Measurements from ENCODE around the gene KAT6B.
"Not testable (repeated sequence)": the region's sequence is repeated elsewhere in the genome, so short reads cannot be mapped to it uniquely, and the experiment has no call there.

The KAT6B gene

DNA sequence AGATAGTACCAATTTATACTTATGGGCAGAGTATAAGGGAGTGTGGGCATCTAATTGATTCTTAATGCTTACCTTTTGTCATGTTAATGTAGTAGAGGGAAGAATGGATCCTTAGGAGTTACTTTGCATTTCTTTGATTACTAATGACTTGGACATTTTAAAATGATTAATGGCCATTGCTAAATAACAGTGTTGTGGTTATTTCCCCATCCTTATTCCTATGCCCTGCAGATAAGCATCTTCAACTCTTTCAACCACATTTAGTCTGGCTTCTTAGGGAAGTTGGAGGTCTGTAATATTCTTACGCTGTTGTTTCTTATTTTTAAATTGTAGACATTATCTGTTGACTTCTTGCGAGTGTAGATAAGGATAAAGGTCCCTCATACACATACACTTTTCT, 37.2 kb downstream of the KAT6B start:
- DNase-seq, result no peak

DNA sequence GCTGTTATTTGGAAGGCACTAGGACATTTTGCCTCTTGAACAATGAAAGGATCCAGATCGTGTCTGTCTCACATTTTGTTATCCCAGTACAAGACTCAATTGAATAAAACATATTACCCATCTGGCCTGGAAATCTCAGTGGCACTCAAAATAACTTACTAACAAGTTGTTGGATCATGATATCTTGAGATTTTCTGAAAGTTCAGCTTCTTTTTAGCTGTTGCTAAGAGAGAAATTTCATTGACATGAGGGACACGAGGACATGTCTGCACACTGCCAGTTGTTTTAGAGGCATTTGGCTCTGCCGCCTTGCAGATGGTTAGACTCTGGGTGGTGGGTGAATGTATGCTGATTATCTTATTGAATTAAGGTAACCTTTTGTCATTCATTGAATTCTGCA, 41.0 kb downstream of the KAT6B start:
- DNase-seq, result no peak

DNA sequence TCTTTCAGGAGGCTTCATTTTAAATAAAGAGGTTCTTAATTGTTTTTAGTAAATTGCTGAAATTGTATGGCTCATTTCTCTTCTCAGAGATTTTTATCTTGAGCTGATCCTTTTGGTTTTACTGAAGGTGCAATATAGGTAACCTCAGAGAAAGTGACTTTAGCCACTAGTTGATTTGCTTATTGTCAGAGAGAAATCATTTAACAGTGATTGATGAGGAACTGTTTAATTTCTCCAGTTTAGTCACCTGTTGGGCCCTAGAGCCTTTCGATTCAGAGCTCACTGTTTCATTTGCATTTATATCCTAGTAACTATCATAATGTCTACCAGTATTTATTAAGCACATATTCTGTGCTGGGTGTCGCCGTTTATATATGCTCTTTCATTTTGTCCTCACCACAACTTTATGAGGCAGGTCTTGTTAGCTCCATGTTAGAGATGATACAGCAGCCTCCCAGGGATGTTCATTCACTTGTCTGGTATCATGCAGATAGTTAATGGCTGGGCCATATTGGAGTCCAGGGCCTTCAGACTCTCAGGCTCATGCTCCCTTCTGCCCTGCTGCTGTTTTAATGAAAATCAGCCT, 42.1 kb downstream of the KAT6B start:
- no peak for DNase-seq

DNA sequence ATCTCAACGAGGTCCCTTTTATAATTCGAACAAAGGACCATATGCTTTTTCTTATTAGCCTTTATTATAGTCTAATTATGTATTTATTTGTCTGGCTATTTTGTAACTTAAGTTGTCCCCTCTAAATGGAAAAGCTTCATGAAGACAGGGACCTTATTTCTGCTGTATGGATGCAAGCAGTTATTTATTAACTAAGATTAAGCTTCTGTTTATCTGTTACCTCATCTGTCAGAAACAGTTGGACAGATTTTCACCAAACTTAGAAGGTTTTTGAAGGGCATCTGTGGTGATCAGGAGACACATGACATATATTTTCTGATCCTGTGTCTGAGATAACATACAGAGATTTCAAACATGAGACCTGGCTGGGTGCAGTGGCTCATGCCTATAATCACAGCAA, 43.2 kb downstream of the KAT6B start:
- DNase-seq, result no peak

DNA sequence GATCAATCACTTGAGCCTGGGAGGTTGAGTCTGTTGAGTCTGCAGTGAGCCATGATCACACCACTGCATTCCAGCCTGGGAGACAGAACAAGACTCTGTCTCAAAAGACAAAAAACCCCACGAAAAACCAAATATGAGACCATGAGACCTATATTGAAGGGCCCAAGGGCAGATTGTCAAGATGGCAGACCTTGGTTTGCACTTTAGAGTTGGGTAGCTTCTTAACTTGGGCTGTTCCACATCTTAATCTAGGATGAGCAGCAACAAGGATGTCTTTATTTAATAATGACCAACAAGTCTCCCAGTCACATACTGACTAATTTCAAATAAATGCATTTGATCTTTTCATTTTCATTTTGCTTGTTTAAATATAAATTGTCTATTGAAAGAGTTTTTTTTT, 43.8 kb downstream of the KAT6B start:
- no peak for DNase-seq

DNA sequence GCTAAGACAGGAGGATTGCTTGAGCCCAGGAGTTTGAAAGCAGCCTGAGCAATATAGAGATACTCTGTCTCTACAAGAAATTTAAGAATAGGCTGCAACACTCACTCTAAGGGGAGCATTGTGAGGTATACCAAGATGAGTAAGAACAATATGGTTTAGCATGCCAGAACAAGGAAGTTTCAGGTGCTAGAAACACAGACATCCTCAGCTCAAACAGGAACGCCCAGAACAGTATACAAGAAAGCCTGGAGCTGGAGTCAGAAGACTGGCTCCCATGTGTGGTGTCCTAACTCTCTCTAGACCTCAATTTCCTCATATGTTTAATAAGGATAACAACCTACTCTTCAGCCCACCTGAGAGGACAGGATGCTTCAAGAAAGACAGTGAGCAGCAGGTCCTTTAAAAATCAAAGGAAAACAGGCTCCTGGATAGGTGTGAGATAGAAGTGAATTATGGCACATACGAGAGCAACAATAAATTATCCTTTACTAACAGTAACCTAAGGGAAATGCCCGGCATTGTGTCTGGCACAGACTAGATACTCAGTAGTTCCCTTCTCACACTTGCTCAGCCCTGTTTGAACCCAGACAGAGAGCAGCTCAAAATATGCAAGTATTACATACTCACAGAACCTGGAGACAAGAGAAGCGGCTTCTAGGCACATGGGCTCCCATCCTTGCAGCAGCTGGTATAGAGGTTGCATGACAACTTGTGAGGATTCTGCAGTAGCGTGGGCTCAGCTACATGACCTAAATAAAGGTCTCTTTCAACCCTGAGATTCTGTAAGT, 45.4 kb downstream of the KAT6B start:
- DNase-seq, result no peak

DNA sequence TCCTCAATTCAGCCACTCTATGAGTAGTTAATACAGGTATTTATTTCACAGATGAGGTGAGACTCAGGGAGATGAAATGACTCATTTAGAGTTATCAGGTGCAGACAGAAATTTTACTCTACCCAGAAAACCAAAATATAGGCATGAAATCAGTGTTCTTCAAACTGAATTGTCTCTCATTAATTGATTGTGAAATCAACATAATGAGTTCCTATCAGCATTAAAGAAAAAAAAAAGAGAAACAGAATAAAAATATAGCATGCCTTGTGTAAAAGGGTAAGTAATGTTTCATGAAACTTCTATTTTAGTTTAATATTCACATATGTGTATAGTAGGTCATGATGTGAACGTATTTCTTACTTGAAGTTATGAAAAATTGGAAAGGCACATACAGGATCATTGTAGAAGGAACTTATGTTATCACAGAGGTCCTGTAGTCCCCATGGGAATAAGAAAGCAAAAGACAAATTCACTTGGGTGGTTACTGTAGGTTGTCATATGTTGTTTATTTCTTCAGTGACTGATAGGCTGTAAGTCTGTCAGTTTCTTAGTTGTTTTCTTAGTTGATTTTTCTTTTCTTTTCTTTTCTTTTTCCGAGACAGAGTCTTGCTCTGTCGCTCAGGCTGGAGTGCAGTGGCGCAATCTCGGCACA, 47.5 kb downstream of the KAT6B start:
- DNase-seq, result no peak

DNA sequence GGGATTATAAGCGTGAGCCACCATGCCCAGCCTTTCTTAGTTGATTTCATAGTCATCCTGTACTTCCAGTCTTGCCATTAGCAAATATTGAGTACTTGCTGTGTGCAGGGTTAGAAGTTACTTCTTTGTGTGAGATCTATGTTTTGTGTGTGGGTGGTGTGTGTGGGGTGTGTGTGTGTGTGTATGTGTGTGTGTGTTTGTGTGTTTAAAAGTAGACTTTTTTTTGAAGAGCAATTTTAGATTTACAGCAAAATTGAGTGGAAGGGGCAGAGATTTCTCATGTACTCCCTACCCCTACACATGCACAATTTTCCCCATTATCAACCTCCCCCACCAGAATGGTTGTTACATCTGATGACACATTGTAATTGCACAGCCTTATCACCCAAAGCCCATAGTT, 48.2 kb downstream of the KAT6B start:
- DNase-seq, result no peak

DNA sequence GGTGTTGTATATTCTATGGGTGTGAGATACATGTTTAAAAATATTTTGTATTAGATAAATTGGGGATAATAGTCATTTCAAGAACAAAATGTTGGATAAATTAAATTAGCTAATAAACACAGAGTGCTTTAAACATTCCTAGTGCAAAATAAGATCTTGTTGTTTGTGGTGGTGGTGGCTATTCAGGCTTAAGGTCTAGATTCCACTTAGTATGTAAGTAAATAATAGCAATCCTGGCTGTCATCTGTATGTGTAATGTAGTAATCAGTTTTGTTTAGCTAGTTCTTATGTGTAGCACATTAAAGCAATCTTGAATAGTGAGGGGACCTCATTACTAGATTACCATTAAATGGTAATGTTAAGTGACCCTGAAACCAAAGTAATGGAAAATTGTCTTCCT, 48.7 kb downstream of the KAT6B start:
- DNase-seq, result no peak

DNA sequence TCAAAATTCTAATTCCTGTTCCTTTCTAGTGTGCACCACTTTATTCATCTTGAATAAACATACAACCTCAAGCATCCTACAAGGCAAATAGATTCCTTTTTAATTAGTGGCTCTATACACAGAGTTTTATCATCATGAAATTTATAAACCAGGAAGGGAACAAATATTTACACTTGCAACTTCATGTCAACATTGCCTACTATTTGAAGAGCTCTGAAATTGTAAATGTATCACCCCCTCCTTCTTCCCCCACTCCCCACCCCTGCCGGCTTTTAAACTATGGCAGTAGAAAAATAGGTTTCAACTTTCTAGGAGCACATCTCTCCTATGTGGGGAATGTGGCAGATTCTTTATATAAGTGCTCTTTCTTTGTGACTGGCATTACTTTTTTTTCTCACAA, 49.6 kb downstream of the KAT6B start:
- no peak for DNase-seq

DNA sequence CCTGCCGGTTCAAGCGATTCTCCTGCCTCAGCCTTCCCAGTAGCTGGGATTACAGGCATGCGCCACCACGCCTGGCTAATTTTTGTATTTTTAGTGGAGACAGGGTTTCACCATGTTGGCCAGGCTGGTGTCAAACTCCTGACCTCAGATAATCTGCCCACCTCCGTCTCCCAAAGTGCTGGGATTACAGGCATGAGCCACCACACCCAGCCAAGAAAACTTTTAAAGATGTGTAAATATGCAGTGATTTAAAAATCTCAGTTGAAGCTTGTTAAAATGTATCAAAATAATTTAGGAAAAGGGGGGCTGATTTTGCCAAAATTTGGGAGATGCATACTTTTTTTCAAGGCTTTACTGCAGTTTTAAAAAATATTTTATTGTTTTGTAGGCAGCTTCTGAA, 50.7 kb downstream of the KAT6B start:
- DNase-seq, result not testable (repeated sequence)

DNA sequence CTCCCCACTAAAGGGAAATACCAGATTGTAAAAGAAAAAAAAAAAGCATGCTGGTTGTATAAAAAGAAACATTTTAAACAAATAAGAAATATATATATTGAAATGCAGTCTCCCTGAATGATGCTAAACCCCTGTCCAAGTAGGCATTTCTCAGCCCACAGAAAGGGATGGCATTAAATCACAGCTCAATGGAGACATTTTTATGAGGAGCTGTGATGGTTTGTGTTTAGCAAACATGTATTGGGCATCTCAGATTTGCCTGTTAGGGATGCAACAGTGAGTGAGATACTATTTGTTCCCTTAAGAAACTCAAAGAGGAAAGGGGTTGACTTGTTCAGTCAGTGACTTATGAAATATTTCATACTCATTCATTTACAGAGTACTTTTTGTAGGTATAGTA, 51.5 kb downstream of the KAT6B start:
- DNase-seq, result no peak

DNA sequence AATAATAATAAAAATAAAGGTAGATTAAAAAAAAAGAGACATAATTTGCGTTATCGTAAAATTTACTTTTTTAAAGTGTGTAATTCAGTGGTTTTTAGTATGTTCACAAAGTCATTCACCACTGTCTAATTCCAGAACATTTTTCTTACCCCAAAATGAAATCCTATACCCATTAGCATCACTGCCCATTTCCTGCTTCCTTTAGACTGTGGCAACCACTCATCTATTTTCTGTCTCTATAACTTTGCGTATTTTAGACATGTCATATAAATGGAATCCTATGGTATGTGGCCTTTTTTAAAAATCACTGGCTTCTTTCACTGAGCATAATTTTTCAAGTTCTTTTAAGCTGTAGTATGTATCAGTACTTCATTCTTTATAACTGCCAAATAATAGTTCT, 53.6 kb downstream of the KAT6B start:
- no peak for DNase-seq

DNA sequence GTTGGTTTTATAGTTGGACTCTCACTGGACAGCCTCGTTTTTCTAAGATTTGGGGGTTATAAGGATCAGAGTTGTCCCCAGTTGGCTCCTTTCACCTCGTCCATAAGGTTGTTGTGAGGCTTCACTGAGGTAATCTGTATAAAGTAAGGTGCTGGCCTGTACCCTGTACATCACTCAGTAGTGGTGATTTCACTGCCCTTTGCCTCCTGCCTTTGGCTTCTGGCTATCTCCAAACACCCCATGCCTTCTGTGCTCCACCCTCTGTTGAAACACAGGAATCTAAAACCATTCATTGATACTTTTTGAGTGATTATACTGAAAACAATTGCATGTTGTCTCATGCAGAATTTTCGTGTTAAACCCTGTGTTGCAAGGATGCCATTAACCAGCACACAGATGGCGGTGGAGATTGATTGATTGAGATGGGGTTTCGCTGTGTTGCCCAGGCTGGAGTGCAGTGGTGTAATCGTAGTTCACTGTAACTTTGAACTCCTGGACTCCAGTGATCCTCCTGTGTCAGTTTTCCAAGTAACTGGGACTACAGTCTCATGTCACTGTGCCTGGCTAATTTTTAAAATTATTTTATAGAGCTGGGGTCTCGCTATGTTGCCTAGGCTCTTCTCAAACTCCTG, 55.0 kb downstream of the KAT6B start:
- DNase-seq, result no peak

DNA sequence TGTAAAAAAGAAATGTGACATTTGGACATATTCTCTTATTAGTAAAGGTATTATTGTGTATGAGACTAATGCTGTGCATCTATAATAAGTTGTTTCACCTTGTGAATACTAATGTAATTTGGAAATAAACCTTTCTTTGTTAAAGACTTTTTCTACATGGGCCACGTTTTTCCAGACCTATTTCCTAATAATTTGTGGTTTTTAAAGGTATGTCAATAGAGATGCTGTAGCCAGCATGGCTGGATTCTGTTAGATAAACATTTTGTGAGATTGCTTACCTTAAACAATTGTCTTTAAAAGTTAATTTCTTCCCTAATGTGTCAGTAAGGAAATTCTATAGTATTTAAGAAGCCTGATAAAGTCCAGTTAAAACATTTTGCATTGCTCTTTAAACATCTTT, 56.0 kb downstream of the KAT6B start:
- DNase-seq, result no peak

DNA sequence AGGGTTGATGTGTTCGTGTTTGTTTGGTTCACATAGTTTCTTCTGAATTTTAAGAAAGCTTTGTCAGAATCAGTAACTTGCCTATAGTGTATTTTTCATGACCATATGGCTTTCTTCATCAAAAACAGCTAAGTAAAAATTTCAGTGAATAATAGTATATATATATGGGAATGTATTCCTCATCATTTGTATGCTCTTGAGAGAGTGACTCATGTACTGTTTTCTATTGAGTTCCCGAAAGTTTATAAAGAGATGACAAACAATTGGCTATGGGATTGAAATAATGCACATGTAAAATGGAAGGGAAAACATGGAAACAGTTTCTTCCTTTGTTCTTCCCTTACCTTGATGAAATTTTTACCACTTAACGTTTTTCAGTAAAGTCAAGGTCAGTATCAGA, 56.4 kb downstream of the KAT6B start:
- DNase-seq, result no peak

DNA sequence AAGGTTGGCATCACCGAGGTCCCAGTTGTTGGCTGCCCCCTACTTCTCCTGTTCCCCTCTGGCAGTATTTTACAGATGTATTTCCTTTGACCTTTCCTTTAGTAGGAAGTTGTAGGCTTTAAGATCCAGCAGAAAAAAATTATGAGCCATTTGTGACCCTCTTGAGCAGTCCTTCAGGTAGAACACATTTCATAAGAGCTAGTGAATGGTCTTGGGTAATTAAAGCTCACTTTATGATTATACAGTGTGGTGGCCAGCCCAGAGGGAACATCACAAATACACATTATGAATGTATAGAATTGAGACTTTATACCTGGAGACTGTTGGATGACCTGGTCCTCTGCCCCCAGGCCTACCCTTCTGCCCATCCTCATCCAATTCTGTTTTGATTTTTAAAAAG, 57.0 kb downstream of the KAT6B start:
- DNase-seq, result no peak

DNA sequence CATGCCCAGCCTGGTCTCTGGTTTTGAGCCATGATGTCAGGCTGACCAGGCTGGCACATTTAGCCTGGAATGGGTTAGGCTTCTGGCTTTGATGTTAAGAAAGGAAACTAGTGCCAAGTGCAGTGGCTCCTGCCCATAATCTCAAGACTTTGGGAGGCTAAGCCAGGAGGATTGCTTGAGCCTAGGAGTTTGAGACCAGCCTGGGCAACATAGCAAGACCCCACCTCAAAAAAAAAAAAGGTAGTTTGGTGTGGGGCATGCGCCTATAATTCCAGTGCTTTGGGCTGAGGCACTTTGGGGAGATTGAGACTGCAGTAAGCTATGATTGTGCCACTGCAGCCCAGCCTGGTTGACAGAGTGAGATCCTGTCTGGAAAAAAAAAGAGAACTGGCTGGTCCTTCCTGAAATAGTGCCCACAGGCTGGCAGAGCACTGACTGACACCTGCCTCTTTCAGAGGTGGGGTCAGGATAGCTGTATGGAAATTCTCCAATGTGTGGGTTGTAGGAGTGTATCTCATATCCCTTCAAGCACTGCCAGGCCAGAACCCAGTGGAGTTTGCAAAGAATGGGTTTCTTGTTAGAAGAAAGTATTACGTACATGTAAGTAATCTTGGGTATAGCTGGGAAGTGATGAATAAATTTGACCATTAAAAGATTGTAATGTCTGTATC, 61.3 kb downstream of the KAT6B start:
- no peak for DNase-seq

DNA sequence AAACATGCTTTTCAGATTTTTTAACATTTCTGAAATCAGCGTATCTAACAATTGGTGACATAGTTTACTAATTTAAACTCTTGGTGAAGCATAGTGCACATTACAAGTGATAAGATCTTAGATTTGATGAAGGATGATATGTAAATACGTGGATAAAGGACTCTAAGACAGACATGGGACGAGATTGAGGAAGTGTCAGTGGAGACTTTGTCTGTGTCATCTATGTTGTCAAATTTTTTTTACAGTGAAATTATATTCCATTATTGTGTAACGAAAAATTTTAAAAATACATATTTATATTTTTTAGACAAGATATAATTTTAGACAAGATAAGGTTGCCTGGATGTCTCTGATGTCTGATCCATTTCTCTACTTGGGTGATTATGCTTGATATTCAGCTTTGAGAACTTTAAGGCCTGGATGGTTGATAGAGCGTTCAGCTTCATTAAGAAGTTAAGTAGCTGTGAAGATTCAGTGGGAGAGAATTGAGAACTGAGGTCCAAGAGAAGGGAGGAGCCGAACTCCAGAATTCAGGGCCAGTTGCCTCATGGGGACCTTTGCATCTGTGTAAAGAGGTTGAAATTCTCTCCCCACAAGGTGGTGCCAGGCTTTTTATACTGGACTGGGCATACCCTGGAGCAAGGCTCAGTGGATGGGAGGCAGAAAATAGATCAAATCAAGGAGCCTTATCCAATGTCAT, 62.7 kb downstream of the KAT6B start:
- DNase-seq, result no peak

DNA sequence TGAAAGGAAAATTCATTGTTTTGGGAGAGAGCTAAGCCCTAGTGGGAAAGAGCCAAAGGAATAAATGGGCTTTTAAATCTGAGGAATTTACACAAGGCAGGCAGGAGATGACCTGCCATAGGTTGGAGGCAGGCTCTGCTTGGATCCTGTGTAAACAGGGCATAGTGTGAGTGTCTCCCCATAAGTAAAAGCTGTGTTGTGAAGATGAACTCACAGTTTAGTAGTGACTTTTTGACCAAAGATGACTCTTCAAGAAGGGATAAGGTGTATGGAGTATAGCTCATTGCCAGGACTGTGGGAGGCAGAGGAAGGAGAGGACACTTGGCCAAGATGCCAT, 63.2 kb downstream of the KAT6B start:
- DNase-seq, result no peak

DNA sequence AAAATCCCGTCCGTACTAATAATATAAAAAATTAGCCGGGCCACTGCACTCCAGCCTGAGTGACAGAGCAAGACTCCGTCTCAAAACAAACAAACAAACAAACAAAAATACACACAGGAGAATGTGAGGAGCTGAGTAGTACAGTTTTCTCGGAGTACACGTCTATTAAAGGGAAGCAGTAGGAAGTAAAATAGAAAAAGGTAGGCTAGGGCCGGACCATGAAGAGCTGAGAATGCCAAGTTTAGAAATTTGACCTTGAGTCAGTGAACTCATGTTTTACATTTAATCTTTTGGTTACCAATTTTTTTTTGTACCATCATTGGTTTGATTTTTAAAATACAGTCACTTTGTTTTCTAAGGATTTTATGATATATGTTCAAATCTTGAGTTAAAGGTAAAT, 64.1 kb downstream of the KAT6B start:
- no peak for DNase-seq

DNA sequence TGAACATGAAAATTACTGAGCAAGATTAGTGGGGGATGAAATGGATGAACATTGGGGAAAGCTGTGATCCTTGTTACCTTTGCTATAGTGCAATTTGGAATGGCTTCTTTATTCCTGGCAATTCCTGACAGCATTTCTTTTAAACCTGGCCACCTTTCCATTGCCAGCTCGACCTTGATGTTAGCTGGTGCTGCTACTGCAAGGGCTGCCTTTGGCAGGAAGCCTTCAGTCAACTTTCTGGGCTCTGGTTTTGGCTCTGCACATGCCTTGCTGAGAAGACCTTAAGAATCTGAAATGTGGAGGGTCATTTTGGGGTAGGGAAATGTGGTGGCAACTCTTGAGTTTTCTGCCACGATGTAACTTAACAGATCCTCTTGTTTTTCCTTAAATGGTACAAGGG, 64.7 kb downstream of the KAT6B start:
- DNase-seq, result no peak

DNA sequence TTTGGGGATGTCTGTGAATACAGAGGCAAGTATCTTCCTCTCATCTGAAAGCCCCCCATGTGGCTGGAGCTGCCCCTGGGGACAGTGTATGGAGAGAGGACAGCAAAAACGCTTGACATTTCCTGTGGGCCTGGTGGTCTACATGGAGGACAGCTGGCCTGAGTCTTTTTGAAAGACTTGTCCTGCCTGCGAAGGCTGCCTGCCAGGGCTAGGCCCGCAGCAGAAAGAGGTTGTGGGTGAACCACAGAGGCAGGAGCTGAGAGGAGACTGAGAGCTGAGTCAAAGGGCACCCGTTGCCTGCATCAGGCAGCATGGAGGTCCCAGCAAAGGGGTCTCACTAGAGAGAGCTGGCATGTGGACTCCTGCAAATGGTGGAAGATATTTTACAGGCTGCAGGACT, 66.4 kb downstream of the KAT6B start:
- DNase-seq, result no peak
